ENCODE data around the gene PWWP2B. TPM values are rescaled to one million over a fixed set of nuclear protein-coding genes. Genes with fewer than 3 reads are reported as not detected.

Gene PWWP2B
- total and polyA plus RNA-seq, 10 of the 15 experiments (the other 5 are each of a cell fraction or from before 2014, with no cell fraction given) = 0.04 to 0.87 (median 0.35) TPM; not detected in 4

- TF ChIP-seq MYC (IDR thresholded peaks at IDR 0.05; ENCODE audit: insufficient read depth, insufficient read length, insufficient replicate concordance, low read length, severe bottlenecking) (no peak), CHD1 (IDR thresholded peaks at IDR 0.05; ENCODE audit: low read depth, low read length) (no peak), SMC3 (IDR thresholded peaks at IDR 0.05; ENCODE audit: borderline replicate concordance, low read length) (peak; percentile 44; the same call in 1 of the 2 replicates), BHLHE40 (IDR thresholded peaks at IDR 0.05; ENCODE audit: borderline replicate concordance in 1 of 2, low read depth in 2 of 2, low read length in 1 of 2) (peak; percentile 87 to 91), SIN3A (IDR thresholded peaks at IDR 0.05; ENCODE audit: low read depth, low read length) (no peak), DPF2 (IDR thresholded peaks at IDR 0.05) (0 out of 2 replicates have a peak, but pooled peaks have one; percentile 26), TAF1 (IDR thresholded peaks at IDR 0.05; ENCODE audit: borderline replicate concordance, low read depth, low read length) (no peak), ZZZ3 (IDR thresholded peaks at IDR 0.05; ENCODE audit: control insufficient read depth, insufficient read length, low read depth) (no peak), SP1 (IDR thresholded peaks at IDR 0.05; ENCODE audit: low read depth, low read length) (peak; percentile 12)
These were observed 9.2 kb upstream of the PWWP2B start (continued) for GRCh38 chr10:132387764-132388210.

DNA sequence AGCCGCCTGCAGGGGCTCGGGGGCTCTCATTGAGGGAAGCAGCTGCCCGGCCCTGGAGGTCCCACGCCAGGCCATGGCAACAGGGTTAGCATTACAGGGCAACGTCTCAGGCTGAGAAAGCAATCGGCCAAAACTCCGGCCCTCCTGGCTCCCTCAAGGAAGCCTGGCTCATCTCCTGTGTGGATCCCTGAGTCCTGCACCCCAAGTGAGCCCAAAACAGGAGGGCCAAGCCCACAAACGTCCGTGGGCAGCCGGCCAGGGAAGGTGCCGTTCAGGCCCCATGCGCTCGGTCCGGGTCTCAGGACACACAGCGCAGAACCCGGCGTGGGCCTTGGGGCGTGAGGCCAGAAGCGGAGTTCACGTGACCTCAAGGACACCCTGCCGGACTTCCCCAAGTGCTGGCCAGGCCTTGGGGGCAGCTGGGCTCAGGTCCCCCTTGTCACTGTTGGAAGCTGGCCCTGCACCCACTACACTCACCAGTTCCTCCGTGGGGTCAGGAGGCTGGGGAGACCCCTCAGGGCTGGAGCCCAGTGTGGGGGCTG lies 8.0 kb upstream of the PWWP2B start:
- POLR2A ChIA-PET = no interaction called here
- Histone ChIP-seq H3K27ac (ENCODE audit: control insufficient read depth, insufficient read depth) (no peak overlapping the region), H3K79me2 (ENCODE audit: control insufficient read depth, insufficient read depth, low read length) (no peaks in the 10 kb centered on the region), H3K4me1 (ENCODE audit: control insufficient read depth, insufficient read depth, low read length) (no peaks in the 10 kb centered on the region; the same call in 1 of the 2 replicates), H3K27me3 (replicated peaks in 1 of 2; ENCODE audit: control insufficient read depth in 2 of 2, insufficient read depth in 2 of 2, low read length in 1 of 2) (no peaks in the 10 kb centered on the region; a peak in 1 of 4 replicates), H3K4me2 (ENCODE audit: control insufficient read depth, insufficient read depth) (no peak overlapping the region), H2AFZ (ENCODE audit: control insufficient read depth, low read depth, low read length) (no peak overlapping the region), H3K4me3 (no peak overlapping the region), H3K9ac (ENCODE audit: control insufficient read depth, insufficient read depth, low read length) (no peak overlapping the region), H3K9me3 (replicated peaks; ENCODE audit: control insufficient read depth, insufficient read depth, low read length) (no peaks in the 10 kb centered on the region), H3K36me3 (ENCODE audit: control insufficient read depth in 2 of 2, insufficient read depth in 2 of 2, low read length in 1 of 2) (no peaks in the 10 kb centered on the region), H4K20me1 (ENCODE audit: control insufficient read depth, insufficient read depth) (no peaks in the 10 kb centered on the region)
- in situ Hi-C loops (cut with MboI) = no loop called here
- ATAC-seq (no peak; the same call in 2 of the 3 replicates), DNase-seq (ENCODE audit: low read depth, low spot score) (no peak), FAIRE-seq (no peak)
- BruUV-seq (replicated peaks) = no TSS peak
- intact Hi-C loops (cut with micrococcal nuclease; ENCODE audit: unreplicated experiment) = no loop called here
- 43% methylated on average over 20 of the region's 22 CpGs for WGBS (ENCODE audit: insufficient coverage, insufficient replicate concordance, low lambda C conversion rate, missing lambda C conversion rate)
- CTCF ChIA-PET = interaction anchor here (1.1 kb wide), 1 partner anchor 58 kb away, joined by 3 read pairs; no protein-coding TSS in a partner anchor
- SMC1A ChIA-PET (ENCODE audit: uncharacterized antibody, unreplicated experiment) = no interaction called here
- no peak for TF ChIP-seq ZBTB4 (CRISPR knock-in tag; IDR thresholded peaks at IDR 0.05)
- TF ChIP-seq SREBF2 (IDR thresholded peaks at IDR 0.05; ENCODE audit: low read length) = no peak
- no peak for TF ChIP-seq POLR2AphosphoS2 (IDR thresholded peaks at IDR 0.05; ENCODE audit: low read depth, low read length)
- no peak for TF ChIP-seq NFIC (IDR thresholded peaks at IDR 0.05; ENCODE audit: low read depth, low read length)
- TF ChIP-seq FOXK2 (IDR thresholded peaks at IDR 0.05) = no peak
- TF ChIP-seq CREM (IDR thresholded peaks at IDR 0.05; ENCODE audit: low read depth) = no peak
- no peak for TF ChIP-seq RBBP5 (conservative IDR thresholded peaks at IDR 0.05)
- no peak for TF ChIP-seq TBL1XR1 (IDR thresholded peaks at IDR 0.05; ENCODE audit: low read depth, low read length)
- TF ChIP-seq WRNIP1 (IDR thresholded peaks at IDR 0.05; ENCODE audit: borderline replicate concordance, low read depth, low read length) = no peak
- TF ChIP-seq HCFC1 (IDR thresholded peaks at IDR 0.05; ENCODE audit: low read length) = no peak
- RAD21 ChIA-PET (ENCODE audit: unreplicated experiment) = no interaction called here
